NCI-H2196 treated with DMSO at 0.1 percent for 48 hours (cell line): ENCODE data around the gene RAD51B.
"Not testable (repeated sequence)": the region's sequence is repeated elsewhere in the genome, so short reads cannot be mapped to it uniquely, and the experiment has no call there.

Source experiments
- DNase-seq: peaks from one replicate; lab custom pipeline; 2025; ENCODE audit not compliant: unreplicated experiment; lab: John Stamatoyannopoulos, UW

Gene RAD51B

GRCh38 chr14:68285421-68286179, 466.0 kb downstream of the RAD51B start:
- DNase-seq, result no peak

GRCh38 chr14:68286667-68287066, 467.1 kb downstream of the RAD51B start:
- no peak for DNase-seq

GRCh38 chr14:68289452-68289851, 469.9 kb downstream of the RAD51B start:
- not testable (repeated sequence) for DNase-seq

- peak; percentile 70 for DNase-seq
Observed at GRCh38 chr14:68291820-68292219, 472.2 kb downstream of the RAD51B start.

- DNase-seq, result peak; percentile 43
Observed at GRCh38 chr14:68292441-68293215, 473.0 kb downstream of the RAD51B start.

GRCh38 chr14:68293404-68293803, 473.8 kb downstream of the RAD51B start:
- no peak for DNase-seq

- DNase-seq, result no peak
Observed at GRCh38 chr14:68295316-68295816, 475.8 kb downstream of the RAD51B start.

GRCh38 chr14:68297039-68297438, 477.5 kb downstream of the RAD51B start:
- no peak for DNase-seq

- no peak for DNase-seq
Observed at GRCh38 chr14:68297876-68298468, 478.4 kb downstream of the RAD51B start.

GRCh38 chr14:68300608-68301007, 481.0 kb downstream of the RAD51B start:
- no peak for DNase-seq

- DNase-seq, result no peak
Observed at GRCh38 chr14:68301219-68301618, 481.6 kb downstream of the RAD51B start.

GRCh38 chr14:68302938-68303337, 483.4 kb downstream of the RAD51B start:
- DNase-seq, result not testable (repeated sequence)

- no peak for DNase-seq
Observed at GRCh38 chr14:68305738-68306137, 486.2 kb downstream of the RAD51B start.

GRCh38 chr14:68306265-68306933, 486.8 kb downstream of the RAD51B start:
- no peak for DNase-seq

- peak; percentile 94 for DNase-seq
Observed at GRCh38 chr14:68306934-68307789, 487.6 kb downstream of the RAD51B start.

GRCh38 chr14:68307790-68308168, 488.2 kb downstream of the RAD51B start:
- DNase-seq, result peak; percentile 83

GRCh38 chr14:68308726-68309520, 489.3 kb downstream of the RAD51B start:
- no peak for DNase-seq

GRCh38 chr14:68309616-68310015, 490.0 kb downstream of the RAD51B start:
- no peak for DNase-seq

- no peak for DNase-seq
Observed at GRCh38 chr14:68312300-68312699, 492.7 kb downstream of the RAD51B start.
